GM19351 (cell line): Measurements from ENCODE around the gene GPATCH11.

Experiments
- ATAC-seq: cut with Tn5 transposase; IDR thresholded peaks from one replicate; pipeline ENCODE4 v1.9.1; 2021; ENCODE audit warnings: mild to moderate bottlenecking, moderate library complexity; ENCODE audit not compliant: unreplicated experiment

The GPATCH11 gene

GRCh38 chr2:37083873-37084794 lies at the start of gene GPATCH11, which contains the start of gene HEATR5B:
GPATCH11 (plus strand) TSS chr2:37084518; CDS start chr2:37088382, 3,864 bp downstream.
HEATR5B (minus strand) TSS chr2:37084372; CDS start chr2:37083414, 958 bp downstream.
- peak; percentile 72 for ATAC-seq

- ATAC-seq = no peak
Observed at GRCh38 chr2:37037771-37038170, 46.5 kb upstream of the GPATCH11 start.

GRCh38 chr2:37039580-37039979 lies 44.7 kb upstream of the GPATCH11 start:
- no peak for ATAC-seq

- ATAC-seq = no peak
Observed at GRCh38 chr2:37052600-37053332, 31.6 kb upstream of the GPATCH11 start.

- no peak for ATAC-seq
Observed at GRCh38 chr2:37059841-37060240, 24.5 kb upstream of the GPATCH11 start.

GRCh38 chr2:37060446-37060845 lies 23.9 kb upstream of the GPATCH11 start:
- no peak for ATAC-seq

GRCh38 chr2:37061013-37061711 lies 23.2 kb upstream of the GPATCH11 start:
- ATAC-seq = no peak

GRCh38 chr2:37061776-37062175 lies 22.5 kb upstream of the GPATCH11 start:
- ATAC-seq = no peak

- no peak for ATAC-seq
Observed at GRCh38 chr2:37068686-37069085, 15.6 kb upstream of the GPATCH11 start.

- no peak for ATAC-seq
Observed at GRCh38 chr2:37070931-37071330, 13.4 kb upstream of the GPATCH11 start.

- ATAC-seq = no peak
Observed at GRCh38 chr2:37080266-37080665, 4.1 kb upstream of the GPATCH11 start.

GRCh38 chr2:37080689-37081088 lies 3.6 kb upstream of the GPATCH11 start:
- ATAC-seq = no peak

- no peak for ATAC-seq
Observed at GRCh38 chr2:37084797-37085196, 479 bp downstream of the GPATCH11 start.

GRCh38 chr2:37085731-37086147 lies 1.4 kb downstream of the GPATCH11 start:
- ATAC-seq = no peak

- ATAC-seq = peak; percentile 87
Observed at GRCh38 chr2:37090019-37090477, 5.7 kb downstream of the GPATCH11 start.

GRCh38 chr2:37091873-37092272 lies 7.6 kb downstream of the GPATCH11 start:
- ATAC-seq = peak; percentile 49

GRCh38 chr2:37096568-37096967 lies 12.2 kb downstream of the GPATCH11 start:
- no peak for ATAC-seq

GRCh38 chr2:37098416-37099118 lies 14.2 kb downstream of the GPATCH11 start:
- no peak for ATAC-seq

GRCh38 chr2:37100054-37100453 lies 15.7 kb downstream of the GPATCH11 start:
- ATAC-seq = no peak

- no peak for ATAC-seq
Observed at GRCh38 chr2:37102588-37102987, 18.3 kb downstream of the GPATCH11 start.
